ENCODE measurements around the gene GALNT12. TPM values are rescaled to one million over a fixed set of nuclear protein-coding genes. Genes with fewer than 3 reads are reported as not detected.

GALNT12 gene
- total RNA-seq, 1 donor from 2014 or later: 0.55 TPM

- no peak for DNase-seq (ENCODE audit: low spot score)
- TF ChIP-seq, protein P1, sequence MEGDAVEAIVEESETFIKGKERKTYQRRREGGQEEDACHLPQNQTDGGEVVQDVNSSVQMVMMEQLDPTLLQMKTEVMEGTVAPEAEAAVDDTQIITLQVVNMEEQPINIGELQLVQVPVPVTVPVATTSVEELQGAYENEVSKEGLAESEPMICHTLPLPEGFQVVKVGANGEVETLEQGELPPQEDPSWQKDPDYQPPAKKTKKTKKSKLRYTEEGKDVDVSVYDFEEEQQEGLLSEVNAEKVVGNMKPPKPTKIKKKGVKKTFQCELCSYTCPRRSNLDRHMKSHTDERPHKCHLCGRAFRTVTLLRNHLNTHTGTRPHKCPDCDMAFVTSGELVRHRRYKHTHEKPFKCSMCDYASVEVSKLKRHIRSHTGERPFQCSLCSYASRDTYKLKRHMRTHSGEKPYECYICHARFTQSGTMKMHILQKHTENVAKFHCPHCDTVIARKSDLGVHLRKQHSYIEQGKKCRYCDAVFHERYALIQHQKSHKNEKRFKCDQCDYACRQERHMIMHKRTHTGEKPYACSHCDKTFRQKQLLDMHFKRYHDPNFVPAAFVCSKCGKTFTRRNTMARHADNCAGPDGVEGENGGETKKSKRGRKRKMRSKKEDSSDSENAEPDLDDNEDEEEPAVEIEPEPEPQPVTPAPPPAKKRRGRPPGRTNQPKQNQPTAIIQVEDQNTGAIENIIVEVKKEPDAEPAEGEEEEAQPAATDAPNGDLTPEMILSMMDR (IDR thresholded peaks at IDR 0.05): no peak
These were observed 17.9 kb upstream of the GALNT12 start for GRCh38 chr9:98789483-98790133.

GRCh38 chr9:98790134-98790841 lies 17.2 kb upstream of the GALNT12 start:
- peaks cover 26% of the 10 kb centered on the region for H3K4me1 Mint-ChIP-seq (ENCODE audit: low read depth)
- H3K36me3 Mint-ChIP-seq (ENCODE audit: low read depth): peaks cover 2% of the 10 kb centered on the region
- H3K9me3 Mint-ChIP-seq (ENCODE audit: low read depth): no peaks in the 10 kb centered on the region
- TF ChIP-seq, protein P1 (IDR thresholded peaks at IDR 0.05): no peak
- DNase-seq (ENCODE audit: low spot score): no peak
- H3K27ac Mint-ChIP-seq (ENCODE audit: unreplicated experiment): no peak overlapping the region
- no peaks in the 10 kb centered on the region for H3K27me3 Mint-ChIP-seq (ENCODE audit: low read depth)
- no peak overlapping the region for H3K4me3 Mint-ChIP-seq (ENCODE audit: unreplicated experiment)

More at GRCh38 chr9:98789483-98790133, 17.9 kb upstream of the GALNT12 start:
- peaks cover 2% of the 10 kb centered on the region for H3K36me3 Mint-ChIP-seq (ENCODE audit: low read depth)
- H3K27ac Mint-ChIP-seq (ENCODE audit: unreplicated experiment): no peak overlapping the region
- H3K4me3 Mint-ChIP-seq (ENCODE audit: unreplicated experiment): no peak overlapping the region
- no peaks in the 10 kb centered on the region for H3K27me3 Mint-ChIP-seq (ENCODE audit: low read depth)
- H3K4me1 Mint-ChIP-seq (ENCODE audit: low read depth): peaks cover 19% of the 10 kb centered on the region
- no peaks in the 10 kb centered on the region for H3K9me3 Mint-ChIP-seq (ENCODE audit: low read depth)

DNA sequence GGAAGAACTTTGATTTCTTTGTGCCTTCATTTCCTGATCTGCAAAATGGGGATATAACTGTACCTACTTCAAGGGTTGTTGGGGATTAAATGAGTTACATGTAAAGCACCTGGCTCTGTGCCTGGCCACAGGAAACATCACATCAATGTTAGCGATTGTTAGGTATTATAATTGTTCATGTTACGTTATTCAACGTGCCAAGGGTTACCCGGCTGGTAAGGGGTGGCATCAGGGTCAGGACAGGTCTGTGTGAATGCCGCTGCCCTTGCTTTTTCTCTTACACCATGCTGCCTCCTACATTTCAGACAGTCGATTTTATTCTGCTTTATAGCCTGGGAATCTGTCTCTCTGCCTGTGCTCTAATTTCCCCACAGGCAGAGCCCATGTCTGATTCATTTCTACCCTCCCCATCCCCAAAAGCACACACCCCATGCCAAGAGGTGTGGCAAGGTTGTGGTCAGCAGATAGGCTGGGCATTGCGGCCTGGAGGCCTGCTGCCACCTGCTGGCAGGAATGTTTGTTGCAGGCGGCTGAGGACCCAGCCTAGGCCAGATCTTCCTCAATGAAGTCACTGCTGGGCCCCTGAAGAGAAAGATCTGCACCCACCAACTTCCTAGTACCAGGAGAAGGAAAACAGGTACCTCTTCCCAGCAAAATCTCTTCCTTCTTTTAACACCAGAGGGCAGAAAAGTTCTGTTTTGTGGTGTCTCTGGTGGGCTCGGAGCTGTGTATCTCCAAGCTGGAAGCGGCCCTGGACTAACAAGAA lies 16.4 kb upstream of the GALNT12 start:
- DNase-seq (ENCODE audit: low spot score): no peak
- Mint-ChIP-seq H3K9me3 (ENCODE audit: low read depth) (no peaks in the 10 kb centered on the region), H3K27me3 (ENCODE audit: low read depth) (no peaks in the 10 kb centered on the region), H3K27ac (ENCODE audit: unreplicated experiment) (peak overlapping the region; percentile 70), H3K36me3 (ENCODE audit: low read depth) (peaks cover 2% of the 10 kb centered on the region), H3K4me1 (ENCODE audit: low read depth) (peaks cover 32% of the 10 kb centered on the region), H3K4me3 (ENCODE audit: unreplicated experiment) (no peak overlapping the region)
- TF ChIP-seq, protein P1 (IDR thresholded peaks at IDR 0.05): peak; percentile 100

- TF ChIP-seq, protein P1 (IDR thresholded peaks at IDR 0.05): no peak
- H3K9me3 Mint-ChIP-seq (ENCODE audit: low read depth): no peaks in the 10 kb centered on the region
- peaks cover 34% of the 10 kb centered on the region for H3K4me1 Mint-ChIP-seq (ENCODE audit: low read depth)
- H3K27me3 Mint-ChIP-seq (ENCODE audit: low read depth): no peaks in the 10 kb centered on the region
- DNase-seq (ENCODE audit: low spot score): no peak
- no peak overlapping the region for H3K4me3 Mint-ChIP-seq (ENCODE audit: unreplicated experiment)
- peak overlapping the region; percentile 70 for H3K27ac Mint-ChIP-seq (ENCODE audit: unreplicated experiment)
- peaks cover 2% of the 10 kb centered on the region for H3K36me3 Mint-ChIP-seq (ENCODE audit: low read depth)
These were observed 15.6 kb upstream of the GALNT12 start for GRCh38 chr9:98791608-98792490.

Measured in chondrocyte (in vitro differentiated cells).